Subcutaneous abdominal adipose tissue (tissue), 5 donors: ENCODE measurements around the gene GUCY2F.

Source experiments
- H3K27ac ChIP-seq: one replicate; pipeline ENCODE4 v1.7.0; 2013; ENCODE audit warnings: low read depth, mild to moderate bottlenecking, inconsistent platforms, low read length, moderate library complexity
- H3K27me3 ChIP-seq, 5 donors: one replicate each; pipeline ENCODE4 v1.7.0; 2013; ENCODE audit warnings: low read length in 5 of 5, inconsistent platforms in 1 of 5; ENCODE audit not compliant: control insufficient read depth in 5 of 5, insufficient read depth in 4 of 5
- H3K36me3 ChIP-seq, 5 donors: one replicate each; pipeline ENCODE4 v1.7.0; 2013; ENCODE audit warnings: low read length in 5 of 5; ENCODE audit not compliant: control insufficient read depth in 5 of 5, insufficient read depth in 5 of 5
- H3K4me1 ChIP-seq, 5 donors: one replicate each; pipeline ENCODE4 v1.7.0; 2013; ENCODE audit warnings: low read length in 5 of 5, mild to moderate bottlenecking in 3 of 5, moderate library complexity in 1 of 5; ENCODE audit not compliant: control insufficient read depth in 5 of 5, insufficient read depth in 5 of 5
- H3K4me3 ChIP-seq, 5 donors: one replicate each; pipeline ENCODE4 v1.7.0; 2013; ENCODE audit warnings: low read length in 5 of 5, low read depth in 1 of 5
- H3K9ac ChIP-seq, 5 donors: one replicate each; pipeline ENCODE4 v1.7.0; 2013; ENCODE audit warnings: low read length in 5 of 5, mild to moderate bottlenecking in 4 of 5, moderate library complexity in 3 of 5
- H3K9me3 ChIP-seq, 5 donors: one replicate each; pipeline ENCODE4 v1.7.0; 2013; ENCODE audit warnings: low read length in 5 of 5; ENCODE audit not compliant: control insufficient read depth in 5 of 5
- donor health status: healthy.
- donor health status: healthy.
- donor health status: healthy.
- donor health status: healthy.
- donor health status: healthy.

GUCY2F gene

GRCh38 chrX:109481986-109482385 is at the start of gene GUCY2F:
TSS of gene GUCY2F (minus strand) at chrX:109482086. CDS start at chrX:109475936, 6,150 bp downstream.
- Histone ChIP-seq H3K4me1 (no peaks in the 10 kb centered on the region), H3K27me3 (peaks cover 0 to 15% (median 7%) of the 10 kb centered on the region in 5 donors), H3K36me3 (no peaks in the 10 kb centered on the region), H3K4me3 (no peak within 1 kb of the TSS), H3K9me3 (no peaks in the 10 kb centered on the region), H3K9ac (no peak within 1 kb of the TSS), H3K27ac (no peak within 1 kb of the TSS)

DNA sequence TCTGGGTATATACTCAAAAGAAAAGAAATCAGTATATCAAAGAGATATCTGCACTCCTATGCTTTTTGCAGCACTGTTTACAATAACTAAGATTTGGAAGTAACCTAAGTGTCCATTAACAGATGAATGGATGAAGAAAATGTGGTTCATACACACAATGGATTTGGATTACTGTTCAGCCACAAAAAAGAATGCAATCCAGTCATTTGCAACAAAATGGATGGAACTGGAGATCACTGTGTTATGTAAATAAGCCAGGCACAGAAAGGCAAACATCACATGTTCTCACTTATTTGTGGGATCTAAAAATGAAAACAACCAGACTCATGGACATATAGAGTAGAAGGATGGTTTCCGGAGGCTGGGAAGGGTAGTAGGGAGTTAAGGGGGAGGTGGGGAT is 37.1 kb upstream of the GUCY2F start:
- Histone ChIP-seq H3K36me3 (no peaks in the 10 kb centered on the region), H3K27me3 (peaks cover 0 to 2% (median 0%) of the 10 kb centered on the region in 5 donors), H3K4me3 (no peak overlapping the region), H3K4me1 (no peaks in the 10 kb centered on the region), H3K9me3 (no peaks in the 10 kb centered on the region), H3K27ac (no peak overlapping the region), H3K9ac (no peak overlapping the region)

GRCh38 chrX:109511113-109511512 is 29.2 kb upstream of the GUCY2F start:
- Histone ChIP-seq H3K27me3 (peaks cover 0 to 7% (median 4%) of the 10 kb centered on the region in 5 donors), H3K9ac (no peak overlapping the region), H3K36me3 (no peaks in the 10 kb centered on the region), H3K27ac (no peak overlapping the region), H3K4me3 (no peak overlapping the region), H3K9me3 (no peaks in the 10 kb centered on the region), H3K4me1 (no peaks in the 10 kb centered on the region)

- Histone ChIP-seq H3K4me1 (no peaks in the 10 kb centered on the region), H3K27me3 (peaks cover 0 to 13% (median 8%) of the 10 kb centered on the region in 5 donors), H3K9me3 (no peaks in the 10 kb centered on the region), H3K36me3 (no peaks in the 10 kb centered on the region), H3K9ac (no peak overlapping the region), H3K4me3 (no peak overlapping the region), H3K27ac (no peak overlapping the region)
These were observed 27.0 kb upstream of the GUCY2F start for GRCh38 chrX:109508915-109509314.

GRCh38 chrX:109501176-109501575 is 19.3 kb upstream of the GUCY2F start:
- Histone ChIP-seq H3K27ac (no peak overlapping the region), H3K4me3 (no peak overlapping the region), H3K9ac (no peak overlapping the region), H3K9me3 (no peaks in the 10 kb centered on the region), H3K36me3 (no peaks in the 10 kb centered on the region), H3K4me1 (no peaks in the 10 kb centered on the region), H3K27me3 (peaks cover 0 to 28% (median 23%) of the 10 kb centered on the region in 5 donors)

GRCh38 chrX:109498434-109498833 is 16.5 kb upstream of the GUCY2F start:
- no peaks in the 10 kb centered on the region for H3K36me3 ChIP-seq
- no peaks in the 10 kb centered on the region for H3K4me1 ChIP-seq
- no peak overlapping the region for H3K27ac ChIP-seq
- H3K9ac ChIP-seq, result no peak overlapping the region
- no peak overlapping the region for H3K4me3 ChIP-seq
- H3K27me3 ChIP-seq, result peaks cover 0 to 25% (median 22%) of the 10 kb centered on the region in 5 donors
- H3K9me3 ChIP-seq, result no peaks in the 10 kb centered on the region

GRCh38 chrX:109489174-109489573 is 7.3 kb upstream of the GUCY2F start:
- peaks cover 0 to 19% (median 9%) of the 10 kb centered on the region in 5 donors for H3K4me1 ChIP-seq
- peak overlapping the region; percentile 4 for H3K27ac ChIP-seq
- H3K36me3 ChIP-seq, result no peaks in the 10 kb centered on the region
- no peaks in the 10 kb centered on the region for H3K9me3 ChIP-seq
- no peak overlapping the region for H3K4me3 ChIP-seq
- H3K9ac ChIP-seq, result no peak overlapping the region
- H3K27me3 ChIP-seq, result peaks cover 0 to 7% (median 4%) of the 10 kb centered on the region in 5 donors

GRCh38 chrX:109487640-109488039 is 5.8 kb upstream of the GUCY2F start:
- Histone ChIP-seq H3K9me3 (no peaks in the 10 kb centered on the region), H3K27me3 (peaks cover 0 to 10% (median 7%) of the 10 kb centered on the region in 5 donors), H3K4me1 (peaks cover 0 to 19% (median 9%) of the 10 kb centered on the region in 5 donors), H3K36me3 (no peaks in the 10 kb centered on the region), H3K27ac (peak overlapping the region; percentile 4), H3K4me3 (no peak overlapping the region), H3K9ac (no peak overlapping the region)

GRCh38 chrX:109485470-109486340 is 3.8 kb upstream of the GUCY2F start:
- Histone ChIP-seq H3K27ac (no peak overlapping the region), H3K36me3 (no peaks in the 10 kb centered on the region), H3K4me1 (peaks cover 0 to 19% (median 9%) of the 10 kb centered on the region in 5 donors), H3K27me3 (peaks cover 0 to 15% (median 4%) of the 10 kb centered on the region in 5 donors), H3K4me3 (no peak overlapping the region), H3K9me3 (no peaks in the 10 kb centered on the region), H3K9ac (no peak overlapping the region)

- Histone ChIP-seq H3K4me1 (peaks cover 0 to 19% (median 9%) of the 10 kb centered on the region in 5 donors), H3K27me3 (peaks cover 0 to 15% (median 4%) of the 10 kb centered on the region in 5 donors), H3K4me3 (no peak overlapping the region), H3K9ac (no peak overlapping the region), H3K36me3 (no peaks in the 10 kb centered on the region), H3K9me3 (no peaks in the 10 kb centered on the region), H3K27ac (no peak overlapping the region)
These were observed 3.0 kb upstream of the GUCY2F start for GRCh38 chrX:109484886-109485285.
